Activated CD4-positive, alpha-beta T cell treated with anti-CD3 and anti-CD28 coated beads, Interleukin-2, amount 10 ng/mL, durations not matched to agents 7 days and 5 days (primary cell): ENCODE results near the gene MARCHF10. TPM values are rescaled to one million over a fixed set of nuclear protein-coding genes. Genes with fewer than 3 reads are reported as not detected.
"Not testable (repeated sequence)": the region's sequence is repeated elsewhere in the genome, so short reads cannot be mapped to it uniquely, and the experiment has no call there.

Experiments used
- CTCF ChIA-PET: fragments of 350-600 bp; sonication (Branson Sonifier 250); formaldehyde crosslinking; loops from one replicate; lab custom pipeline; 2021; ENCODE audit warnings: antibody characterized with exemption; lab: Charles Lee
- POLR2A ChIA-PET: fragments of 350-600 bp; sonication (Branson Sonifier 250); formaldehyde crosslinking; loops from one replicate; lab custom pipeline; 2021; ENCODE audit warnings: antibody characterized with exemption; lab: Charles Lee
- DNase-seq: peaks from one replicate; pipeline ENCODE4 v3.0.0-alpha.2; 2020
- H3K27ac Mint-ChIP-seq: one replicate; pipeline ENCODE4 v1.8.0; 2021; ENCODE audit warnings: mild to moderate bottlenecking, moderate library complexity, mixed read lengths
- H3K27me3 Mint-ChIP-seq: one replicate; pipeline ENCODE4 v1.8.0; 2021; ENCODE audit warnings: mixed read lengths
- H3K36me3 Mint-ChIP-seq: one replicate; pipeline ENCODE4 v1.8.0; 2021; ENCODE audit warnings: low read depth, mixed read lengths
- H3K4me1 Mint-ChIP-seq: one replicate; pipeline ENCODE4 v1.8.0; 2021; ENCODE audit warnings: mixed read lengths
- H3K4me3 Mint-ChIP-seq: one replicate; pipeline ENCODE4 v1.8.0; 2021; ENCODE audit warnings: mild to moderate bottlenecking, moderate library complexity, mixed read lengths
- H3K9me3 Mint-ChIP-seq: one replicate; pipeline ENCODE4 v1.8.0; 2021; ENCODE audit warnings: mixed read lengths
- total RNA-seq, 2 experiments: library from RNA; stranded (reverse); gene quantifications; one replicate each; pipeline ENCODE4 v1.2.3, GENCODE V29; 2021

The MARCHF10 gene, protein sequence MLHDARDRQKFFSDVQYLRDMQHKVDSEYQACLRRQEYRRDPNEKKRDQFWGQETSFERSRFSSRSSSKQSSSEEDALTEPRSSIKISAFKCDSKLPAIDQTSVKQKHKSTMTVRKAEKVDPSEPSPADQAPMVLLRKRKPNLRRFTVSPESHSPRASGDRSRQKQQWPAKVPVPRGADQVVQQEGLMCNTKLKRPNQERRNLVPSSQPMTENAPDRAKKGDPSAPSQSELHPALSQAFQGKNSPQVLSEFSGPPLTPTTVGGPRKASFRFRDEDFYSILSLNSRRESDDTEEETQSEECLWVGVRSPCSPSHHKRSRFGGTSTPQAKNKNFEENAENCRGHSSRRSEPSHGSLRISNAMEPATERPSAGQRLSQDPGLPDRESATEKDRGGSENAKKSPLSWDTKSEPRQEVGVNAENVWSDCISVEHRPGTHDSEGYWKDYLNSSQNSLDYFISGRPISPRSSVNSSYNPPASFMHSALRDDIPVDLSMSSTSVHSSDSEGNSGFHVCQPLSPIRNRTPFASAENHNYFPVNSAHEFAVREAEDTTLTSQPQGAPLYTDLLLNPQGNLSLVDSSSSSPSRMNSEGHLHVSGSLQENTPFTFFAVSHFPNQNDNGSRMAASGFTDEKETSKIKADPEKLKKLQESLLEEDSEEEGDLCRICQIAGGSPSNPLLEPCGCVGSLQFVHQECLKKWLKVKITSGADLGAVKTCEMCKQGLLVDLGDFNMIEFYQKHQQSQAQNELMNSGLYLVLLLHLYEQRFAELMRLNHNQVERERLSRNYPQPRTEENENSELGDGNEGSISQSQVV
- total RNA-seq: not detected

DNA sequence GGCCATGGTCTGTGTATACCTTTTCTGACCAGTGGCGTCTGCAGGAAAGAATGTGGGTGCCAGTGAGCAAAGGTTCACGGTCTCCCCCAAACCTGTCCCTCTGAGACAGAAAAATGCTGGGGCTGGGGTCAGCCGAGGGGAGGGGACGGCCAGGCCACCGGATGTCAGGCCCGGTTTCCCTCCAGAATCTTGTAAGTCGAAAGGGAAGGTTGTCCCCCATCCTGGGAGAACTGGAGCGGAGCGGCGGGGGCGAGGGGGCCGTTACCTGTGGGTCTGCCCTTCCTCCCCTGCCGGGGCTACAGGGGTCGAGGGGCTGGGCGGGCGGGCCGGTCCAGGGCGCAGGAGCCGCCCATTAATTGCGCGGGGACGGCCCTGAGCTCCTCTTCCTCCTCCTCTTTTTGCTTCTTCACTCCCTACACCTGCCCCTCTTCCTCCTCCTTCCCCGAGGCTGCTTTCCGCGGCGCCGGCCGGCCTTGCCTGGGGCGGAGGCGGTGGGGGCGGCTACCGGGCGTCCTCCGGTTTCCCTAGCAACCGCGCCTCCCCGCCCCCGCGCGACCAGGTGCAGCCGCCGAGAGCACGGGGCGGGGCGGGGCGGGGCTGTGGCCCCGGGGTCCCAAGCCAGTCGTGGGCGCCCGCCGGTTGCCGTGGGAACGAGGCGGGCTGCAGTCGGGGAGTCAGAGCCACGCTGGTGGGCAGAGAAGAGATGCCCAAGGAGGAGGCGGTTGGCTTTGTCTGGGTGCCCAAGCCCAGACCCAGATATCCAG lies at the start of gene MARCHF10:
MARCHF10 (minus strand) TSS at position 503 of the 764 bp plus-strand sequence. CDS start 6,579 bp downstream, outside the sequence.
- POLR2A ChIA-PET: no interaction called here
- H3K27me3 Mint-ChIP-seq: peaks cover 43% of the 10 kb centered on the region
- CTCF ChIA-PET: no interaction called here
- DNase-seq: peak; percentile 8
- H3K36me3 Mint-ChIP-seq: no peaks in the 10 kb centered on the region
- no peak within 1 kb of the TSS for H3K27ac Mint-ChIP-seq
- H3K4me1 Mint-ChIP-seq: no peaks in the 10 kb centered on the region
- H3K4me3 Mint-ChIP-seq: no peak within 1 kb of the TSS
- no peaks in the 10 kb centered on the region for H3K9me3 Mint-ChIP-seq

DNA sequence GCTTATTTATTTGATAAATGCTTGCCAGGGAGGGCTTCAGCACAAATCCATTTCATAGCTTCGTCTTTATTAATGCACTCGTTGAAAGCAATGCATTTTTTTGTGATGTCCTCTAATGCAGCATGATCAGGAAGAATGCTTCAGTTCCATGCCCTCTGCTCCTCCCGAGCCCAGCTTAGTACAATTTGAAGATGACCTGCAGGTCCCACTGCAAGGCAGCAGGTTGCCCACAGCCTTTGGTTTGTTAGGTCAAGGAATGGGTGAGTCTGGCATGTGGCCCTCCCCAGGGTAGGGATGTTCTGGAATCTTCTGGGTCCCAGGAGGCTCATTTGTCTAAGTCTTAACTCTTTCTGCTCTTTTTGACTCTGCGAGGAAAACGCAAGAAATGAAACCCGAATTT lies 49.4 kb upstream of the MARCHF10 start:
- no peaks in the 10 kb centered on the region for H3K4me1 Mint-ChIP-seq
- peaks cover 8% of the 10 kb centered on the region for H3K27me3 Mint-ChIP-seq
- H3K9me3 Mint-ChIP-seq: no peaks in the 10 kb centered on the region
- ChIA-PET CTCF (interaction anchor here (0.8 kb wide), 1 partner anchor 485 kb away, joined by 7 read pairs; no protein-coding TSS in a partner anchor), POLR2A (no interaction called here)
- H3K4me3 Mint-ChIP-seq: no peak overlapping the region
- H3K36me3 Mint-ChIP-seq: no peaks in the 10 kb centered on the region
- no peak for DNase-seq
- H3K27ac Mint-ChIP-seq: no peak overlapping the region

DNA sequence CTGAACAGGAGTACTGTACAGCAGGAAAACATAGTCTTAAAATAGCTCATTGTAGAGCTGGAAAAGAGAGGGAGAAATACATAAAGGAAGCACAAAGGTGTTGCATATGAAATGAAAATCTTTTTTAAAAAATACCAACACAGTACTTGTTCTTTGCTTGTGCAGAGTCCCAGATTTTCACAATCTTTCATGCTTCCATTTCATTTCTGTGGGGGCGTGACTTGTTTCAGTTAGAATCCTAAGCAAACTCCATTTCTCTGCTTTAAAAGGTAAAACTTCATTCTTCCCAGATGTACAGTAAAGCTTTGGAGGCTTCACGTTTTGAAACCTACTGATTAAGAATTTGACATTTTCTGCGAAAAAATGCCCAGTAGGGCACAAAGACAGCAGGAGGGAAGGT lies 48.5 kb upstream of the MARCHF10 start:
- no peaks in the 10 kb centered on the region for H3K9me3 Mint-ChIP-seq
- H3K27ac Mint-ChIP-seq: no peak overlapping the region
- H3K4me3 Mint-ChIP-seq: no peak overlapping the region
- DNase-seq: no peak
- H3K36me3 Mint-ChIP-seq: no peaks in the 10 kb centered on the region
- H3K27me3 Mint-ChIP-seq: peaks cover 8% of the 10 kb centered on the region
- ChIA-PET CTCF (no interaction called here), POLR2A (no interaction called here)
- H3K4me1 Mint-ChIP-seq: no peaks in the 10 kb centered on the region

DNA sequence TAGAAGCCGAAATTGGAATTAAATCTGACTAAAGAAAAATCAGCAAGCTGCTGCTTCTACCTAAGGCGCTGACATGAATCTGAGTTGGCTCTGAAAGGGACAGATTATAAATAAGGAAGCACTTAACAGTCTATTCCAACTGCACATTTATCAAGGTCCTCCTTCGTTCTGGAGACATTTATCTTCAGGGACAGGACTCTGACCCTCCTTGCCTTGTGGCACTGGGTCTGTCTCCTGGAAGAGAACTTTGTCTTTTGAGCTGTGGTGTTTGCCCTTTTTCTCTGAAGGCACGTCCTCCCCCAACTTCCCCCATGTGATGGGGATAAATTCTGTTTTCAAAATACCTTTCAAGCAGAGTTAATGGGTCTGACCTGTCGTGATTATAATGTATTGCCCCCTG lies 47.0 kb upstream of the MARCHF10 start:
- ChIA-PET POLR2A (no interaction called here), CTCF (interaction anchor here (0.6 to 0.9 kb wide), 3 partner anchors 13 to 438 kb away, joined by 3 to 6 read pairs (median 3); no protein-coding TSS in a partner anchor)
- Mint-ChIP-seq H3K36me3 (no peaks in the 10 kb centered on the region), H3K9me3 (no peaks in the 10 kb centered on the region), H3K27ac (no peak overlapping the region), H3K4me3 (no peak overlapping the region), H3K4me1 (no peaks in the 10 kb centered on the region), H3K27me3 (peaks cover 8% of the 10 kb centered on the region)
- no peak for DNase-seq

DNA sequence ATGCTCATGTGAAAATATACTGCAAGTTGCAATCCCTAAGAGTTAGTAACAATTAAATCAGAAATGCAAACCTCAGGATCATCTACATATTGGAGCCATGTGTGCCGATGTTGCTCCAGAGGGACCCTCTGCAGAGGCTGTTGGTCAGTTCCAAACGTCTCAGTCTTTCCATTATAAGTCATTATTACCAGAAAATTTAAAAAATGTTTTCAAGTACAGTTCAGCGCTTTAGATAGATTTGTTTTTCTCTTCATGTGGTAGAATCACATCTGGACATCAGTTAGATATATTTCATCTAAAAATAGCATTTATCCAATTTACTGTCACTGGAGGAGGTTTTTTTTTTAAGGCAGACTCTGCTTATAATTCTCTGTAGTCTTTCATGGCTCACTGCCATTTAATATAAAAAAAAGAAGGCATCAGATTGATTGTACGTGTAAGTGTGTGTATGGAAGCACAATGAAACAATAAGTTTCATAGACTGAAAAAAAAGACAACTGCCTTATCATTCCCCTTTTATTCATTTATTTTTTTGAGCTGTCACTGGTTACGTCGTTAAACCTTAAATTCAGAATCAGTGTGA lies 46.1 kb upstream of the MARCHF10 start:
- H3K4me1 Mint-ChIP-seq: no peaks in the 10 kb centered on the region
- no peak for DNase-seq
- no peaks in the 10 kb centered on the region for H3K36me3 Mint-ChIP-seq
- H3K27ac Mint-ChIP-seq: no peak overlapping the region
- peaks cover 8% of the 10 kb centered on the region for H3K27me3 Mint-ChIP-seq
- ChIA-PET CTCF (no interaction called here), POLR2A (no interaction called here)
- no peak overlapping the region for H3K4me3 Mint-ChIP-seq
- no peaks in the 10 kb centered on the region for H3K9me3 Mint-ChIP-seq

DNA sequence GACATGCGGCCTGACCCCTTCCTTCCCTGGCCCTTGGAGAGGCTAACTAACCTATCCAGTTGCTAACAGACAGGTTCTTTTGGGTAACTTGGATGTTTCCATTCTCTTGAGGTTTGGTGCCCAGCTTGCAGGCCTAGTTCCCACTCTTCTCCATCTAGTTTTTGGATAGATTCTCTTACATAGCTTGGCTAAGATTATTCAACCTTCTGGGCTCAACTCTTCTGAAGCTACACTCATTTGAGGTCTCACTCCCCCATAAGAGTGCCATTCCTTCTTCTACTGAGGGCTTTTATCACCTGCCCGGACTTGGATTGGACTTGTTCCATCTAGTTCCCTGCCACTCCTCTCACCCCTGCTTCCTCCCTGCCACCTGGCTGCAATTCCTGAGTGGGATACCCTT lies 44.1 kb upstream of the MARCHF10 start:
- Mint-ChIP-seq H3K36me3 (no peaks in the 10 kb centered on the region), H3K27ac (no peak overlapping the region)

DNA sequence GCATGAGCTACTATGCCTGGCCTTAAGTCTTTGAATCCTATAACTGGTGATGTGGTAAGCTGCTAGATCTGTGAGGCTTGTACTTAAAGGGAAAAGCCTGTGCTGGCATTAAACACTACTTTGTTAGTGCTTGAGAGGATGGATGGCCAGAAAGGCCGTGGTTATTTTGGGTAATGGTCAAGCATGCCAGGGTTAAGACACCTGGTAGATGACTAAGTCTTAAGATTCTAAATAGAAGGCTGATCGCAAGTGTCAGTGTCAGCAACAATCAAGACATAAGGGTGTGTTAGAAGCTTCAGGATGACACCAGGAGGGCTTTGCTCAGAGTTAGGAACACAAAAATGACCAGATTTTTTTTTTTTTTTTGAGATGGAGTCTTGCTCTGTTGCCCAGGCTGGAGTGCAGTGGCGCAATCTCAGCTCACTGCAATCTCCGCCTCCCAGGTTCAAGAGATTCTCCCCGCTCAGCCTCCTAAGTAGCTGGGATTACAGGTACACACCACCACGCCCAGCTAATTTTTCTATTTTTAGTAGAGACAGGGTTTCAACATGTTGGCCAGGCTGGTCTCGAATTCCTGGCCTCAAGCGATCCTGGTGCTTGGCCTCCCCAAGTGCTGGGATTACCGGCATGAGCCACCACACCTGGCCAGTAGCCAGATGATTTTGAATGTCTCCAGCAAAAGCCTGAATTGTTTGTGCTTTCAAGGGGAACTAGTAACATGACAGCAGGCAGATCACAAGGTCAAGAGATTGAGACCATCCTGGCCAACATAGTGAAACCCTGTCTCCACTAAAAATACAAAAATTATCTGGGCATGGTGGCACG lies 41.7 kb upstream of the MARCHF10 start:
- CTCF ChIA-PET: interaction anchor here (1.0 kb wide), 1 partner anchor 34 kb away, joined by 3 read pairs; no protein-coding TSS in a partner anchor

More for the DNA sequence above, 44.1 kb upstream of the MARCHF10 start:
- H3K4me1 Mint-ChIP-seq: no peaks in the 10 kb centered on the region
- H3K27me3 Mint-ChIP-seq: peaks cover 6% of the 10 kb centered on the region
- no peak for DNase-seq
- ChIA-PET POLR2A (interaction anchor here (0.5 kb wide), 1 partner anchor 32 kb away, joined by 11 read pairs; no protein-coding TSS in a partner anchor), CTCF (no interaction called here)
- H3K4me3 Mint-ChIP-seq: no peak overlapping the region
- no peaks in the 10 kb centered on the region for H3K9me3 Mint-ChIP-seq

DNA sequence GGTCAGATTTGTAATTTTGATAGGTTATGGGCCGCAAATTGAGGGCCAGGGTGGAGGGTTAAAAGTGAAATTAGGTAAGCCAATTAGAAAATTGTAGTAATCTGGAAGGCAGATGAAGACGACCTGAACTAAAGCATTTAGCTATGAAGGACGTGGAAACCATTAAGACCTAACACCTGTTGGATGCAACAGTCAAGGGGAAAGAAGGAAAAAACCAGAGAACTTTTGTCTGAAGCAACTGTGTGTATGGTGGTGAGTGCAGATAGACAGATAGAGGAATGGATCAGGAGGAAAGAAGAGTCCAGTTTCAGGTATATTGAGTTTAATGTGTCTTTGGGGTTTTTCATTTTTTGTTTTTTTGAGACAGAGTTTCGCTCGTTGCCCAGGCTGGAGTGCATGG lies 40.2 kb upstream of the MARCHF10 start:
- Mint-ChIP-seq H3K27me3 (no peaks in the 10 kb centered on the region), H3K36me3 (no peaks in the 10 kb centered on the region), H3K4me1 (no peaks in the 10 kb centered on the region), H3K27ac (no peak overlapping the region), H3K4me3 (no peak overlapping the region), H3K9me3 (no peaks in the 10 kb centered on the region)
- ChIA-PET CTCF (no interaction called here), POLR2A (no interaction called here)
- no peak for DNase-seq

More for the DNA sequence above, 41.7 kb upstream of the MARCHF10 start:
- DNase-seq, H3K27ac Mint-ChIP-seq, H3K9me3 Mint-ChIP-seq, H3K4me3 Mint-ChIP-seq, H3K27me3 Mint-ChIP-seq, POLR2A ChIA-PET, H3K4me1 Mint-ChIP-seq, H3K36me3 Mint-ChIP-seq: not testable (repeated sequence)

DNA sequence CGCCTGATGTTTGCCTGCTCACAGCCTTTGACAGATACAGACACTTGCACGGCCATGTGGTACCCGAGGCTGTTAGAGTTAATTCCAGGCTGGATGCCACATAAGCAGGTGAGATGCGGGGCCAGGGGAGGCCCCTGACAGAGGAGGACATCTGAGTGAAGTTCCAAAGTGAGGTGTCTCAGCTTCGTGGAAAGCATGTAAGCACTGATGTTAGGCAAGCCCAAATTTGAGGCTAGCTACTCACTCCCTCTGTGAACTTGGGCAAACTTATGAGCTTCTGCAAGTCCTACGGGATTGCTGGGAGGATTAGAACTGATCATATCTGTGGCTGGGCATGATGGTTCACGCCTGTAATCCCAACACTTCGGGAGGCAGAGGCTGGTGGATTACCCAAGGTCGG lies 39.3 kb upstream of the MARCHF10 start:
- Mint-ChIP-seq H3K27me3 (peaks cover 2% of the 10 kb centered on the region), H3K9me3 (no peaks in the 10 kb centered on the region), H3K4me1 (no peaks in the 10 kb centered on the region), H3K27ac (no peak overlapping the region), H3K36me3 (no peaks in the 10 kb centered on the region), H3K4me3 (no peak overlapping the region)
- ChIA-PET CTCF (no interaction called here), POLR2A (no interaction called here)
- DNase-seq: no peak

DNA sequence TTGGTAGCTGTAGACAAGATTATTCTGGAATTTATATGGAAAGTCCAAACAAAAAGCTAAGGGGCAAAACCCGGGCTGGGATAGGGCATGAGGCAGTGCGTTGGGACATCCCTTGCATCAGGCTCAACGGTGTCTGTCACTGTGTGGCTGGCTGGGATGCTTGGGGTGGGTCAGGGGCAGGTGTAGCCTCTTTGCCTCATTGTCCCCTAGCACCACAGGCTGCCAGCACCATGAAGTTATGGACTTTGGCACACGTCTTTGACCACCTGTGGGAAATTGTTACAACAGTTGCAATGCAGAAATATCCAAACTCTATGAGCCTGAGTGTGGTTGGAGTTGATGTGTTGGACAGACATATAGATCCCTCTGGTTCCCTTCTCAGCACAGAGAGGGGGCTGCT lies 32.8 kb upstream of the MARCHF10 start:
- Mint-ChIP-seq H3K27me3 (peaks cover 22% of the 10 kb centered on the region), H3K4me3 (no peak overlapping the region), H3K36me3 (no peaks in the 10 kb centered on the region), H3K27ac (no peak overlapping the region), H3K9me3 (no peaks in the 10 kb centered on the region), H3K4me1 (no peaks in the 10 kb centered on the region)
- no peak for DNase-seq
- ChIA-PET POLR2A (no interaction called here), CTCF (no interaction called here)

DNA sequence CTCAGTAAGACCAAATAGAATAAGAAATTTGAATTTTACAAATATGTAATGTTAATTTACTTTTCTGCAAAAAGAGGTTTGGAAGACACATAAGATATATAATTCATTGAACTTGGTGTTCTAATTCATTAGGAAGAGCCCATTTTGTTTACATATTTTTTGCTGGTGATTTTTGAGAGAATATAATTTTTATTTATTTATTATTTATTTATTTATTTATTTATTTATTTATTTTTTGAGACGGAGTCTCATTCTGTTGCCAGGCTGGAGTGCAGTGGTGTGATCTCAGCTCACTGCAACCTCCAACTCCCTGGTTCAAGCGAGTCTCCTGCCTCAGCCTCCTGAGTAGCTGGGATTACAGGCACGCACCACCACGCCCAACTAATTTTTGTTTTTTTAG lies 25.7 kb upstream of the MARCHF10 start:
- H3K4me3 Mint-ChIP-seq, CTCF ChIA-PET, POLR2A ChIA-PET: not testable (repeated sequence)

DNA sequence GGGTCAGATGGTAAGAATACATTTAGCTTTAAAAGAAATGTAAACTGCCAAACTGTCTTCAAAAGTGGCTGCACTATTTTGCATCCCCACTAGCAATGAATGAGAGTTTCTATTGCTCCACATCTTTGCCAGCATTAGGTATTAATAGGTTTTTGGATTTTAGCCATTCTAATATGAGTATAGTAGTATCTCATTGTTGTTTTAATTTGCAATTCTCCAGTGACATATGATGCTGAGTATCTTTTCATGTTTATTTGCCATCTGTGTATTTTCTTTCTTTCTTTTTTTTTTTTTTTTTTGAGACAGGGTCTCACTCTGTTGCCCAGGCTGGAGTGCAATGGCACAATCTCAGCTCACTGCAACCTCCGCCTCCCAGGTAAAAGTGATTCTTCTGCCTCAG lies 24.3 kb upstream of the MARCHF10 start:
- no peak for DNase-seq
- Mint-ChIP-seq H3K4me1 (no peaks in the 10 kb centered on the region), H3K27ac (no peak overlapping the region), H3K27me3 (peaks cover 4% of the 10 kb centered on the region), H3K36me3 (no peaks in the 10 kb centered on the region), H3K4me3 (no peak overlapping the region), H3K9me3 (no peaks in the 10 kb centered on the region)
- CTCF ChIA-PET: interaction anchor here (1.4 kb wide), 1 partner anchor 10 kb away, joined by 3 read pairs; no protein-coding TSS in a partner anchor
- POLR2A ChIA-PET: no interaction called here

More for the DNA sequence above, 25.7 kb upstream of the MARCHF10 start:
- H3K36me3 Mint-ChIP-seq, H3K4me1 Mint-ChIP-seq, H3K27ac Mint-ChIP-seq, DNase-seq, H3K9me3 Mint-ChIP-seq: not testable (repeated sequence)
- H3K27me3 Mint-ChIP-seq: peaks cover 10% of the 10 kb centered on the region
